ENCODE results near the gene EXOSC10. TPM values are rescaled to one million over a fixed set of nuclear protein-coding genes. Genes with fewer than 3 reads are reported as not detected.

EXOSC10 gene
- 32.0 and 35.9 TPM in 2 replicates for total RNA-seq

- DNase-seq (ENCODE audit: low read depth in 2 of 2), result peak; percentile 89 to 93
Measured at GRCh38 chr1:11099310-11100148, at the start of gene EXOSC10. TSS of gene EXOSC10 (minus strand) at chr1:11099869. CDS start at chr1:11099831, 38 bp downstream.

GRCh38 chr1:11147197-11147770 is 47.6 kb upstream of the EXOSC10 start:
- DNase-seq (ENCODE audit: low read depth in 2 of 2), result peak; percentile 61 to 70

GRCh38 chr1:11145741-11146140 is 46.1 kb upstream of the EXOSC10 start:
- no peak for DNase-seq (ENCODE audit: low read depth in 2 of 2)

- DNase-seq (ENCODE audit: low read depth in 2 of 2), result no peak
Measured at GRCh38 chr1:11144570-11145256, 45.0 kb upstream of the EXOSC10 start.

- DNase-seq (ENCODE audit: low read depth in 2 of 2), result peak in 1 of 2 donors; percentile 92
Measured at GRCh38 chr1:11143907-11144306, 44.2 kb upstream of the EXOSC10 start.

GRCh38 chr1:11143401-11143800 is 43.7 kb upstream of the EXOSC10 start:
- peak in 1 of 2 donors; percentile 69 for DNase-seq (ENCODE audit: low read depth in 2 of 2)

- peak in 1 of 2 donors; percentile 86 for DNase-seq (ENCODE audit: low read depth in 2 of 2)
Measured at GRCh38 chr1:11142618-11143391, 43.1 kb upstream of the EXOSC10 start.

- DNase-seq (ENCODE audit: low read depth in 2 of 2), result peak; percentile 57 to 68
Measured at GRCh38 chr1:11138952-11139351, 39.3 kb upstream of the EXOSC10 start.

GRCh38 chr1:11138029-11138428 is 38.4 kb upstream of the EXOSC10 start:
- no peak for DNase-seq (ENCODE audit: low read depth in 2 of 2)

- DNase-seq (ENCODE audit: low read depth in 2 of 2), result peak in 1 of 2 donors; percentile 18
Measured at GRCh38 chr1:11134898-11135266, 35.2 kb upstream of the EXOSC10 start.

- DNase-seq (ENCODE audit: low read depth in 2 of 2), result peak; percentile 61 to 73
Measured at GRCh38 chr1:11134251-11134897, 34.7 kb upstream of the EXOSC10 start.

- no peak for DNase-seq (ENCODE audit: low read depth in 2 of 2)
Measured at GRCh38 chr1:11132563-11133293, 33.1 kb upstream of the EXOSC10 start.

GRCh38 chr1:11131816-11132215 is 32.1 kb upstream of the EXOSC10 start:
- no peak for DNase-seq (ENCODE audit: low read depth in 2 of 2)

- DNase-seq (ENCODE audit: low read depth in 2 of 2), result no peak
Measured at GRCh38 chr1:11130406-11130805, 30.7 kb upstream of the EXOSC10 start.

GRCh38 chr1:11129649-11130390 is 30.2 kb upstream of the EXOSC10 start:
- DNase-seq (ENCODE audit: low read depth in 2 of 2), result no peak

GRCh38 chr1:11126569-11126968 is 26.9 kb upstream of the EXOSC10 start:
- no peak for DNase-seq (ENCODE audit: low read depth in 2 of 2)

- no peak for DNase-seq (ENCODE audit: low read depth in 2 of 2)
Measured at GRCh38 chr1:11125931-11126330, 26.3 kb upstream of the EXOSC10 start.

GRCh38 chr1:11124965-11125364 is 25.3 kb upstream of the EXOSC10 start:
- DNase-seq (ENCODE audit: low read depth in 2 of 2), result no peak

GRCh38 chr1:11116318-11116717 is 16.6 kb upstream of the EXOSC10 start:
- DNase-seq (ENCODE audit: low read depth in 2 of 2), result no peak

- no peak for DNase-seq (ENCODE audit: low read depth in 2 of 2)
Measured at GRCh38 chr1:11114966-11115365, 15.3 kb upstream of the EXOSC10 start.
